Measurements from ENCODE around the gene DNM2. TPM values are rescaled to one million over a fixed set of nuclear protein-coding genes. Genes with fewer than 3 reads are reported as not detected.

Gene DNM2
- total RNA-seq, 1 experiment from 2014 or later, result 131 TPM

DNA sequence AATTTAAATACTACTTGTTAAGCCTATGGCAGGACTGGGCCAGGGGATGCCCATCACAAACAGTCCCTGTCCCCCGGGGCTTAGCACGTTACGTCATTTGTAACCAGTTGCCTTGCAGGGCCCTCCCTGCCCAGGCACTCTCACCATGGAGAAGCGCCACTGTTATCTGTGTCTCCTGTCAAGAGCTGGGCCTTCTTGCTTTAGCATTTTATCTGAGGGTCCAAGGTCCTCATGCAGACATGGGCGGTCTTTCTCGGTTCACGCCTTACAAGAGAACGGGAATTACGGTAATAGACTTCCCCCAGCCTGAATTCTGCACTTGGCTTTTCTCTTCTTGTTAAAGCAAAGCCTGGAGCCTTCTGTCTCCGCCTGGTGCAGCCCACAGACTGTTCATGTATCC, 72.0 kb downstream of the DNM2 start:
- ATAC-seq (no peak), DNase-seq (ENCODE audit: low spot score) (no peak)
- H3K27me3 Mint-ChIP-seq (ENCODE audit: low read depth), result no peaks in the 10 kb centered on the region
- POLR2A ChIA-PET, result no interaction called here
- H3K4me1 Mint-ChIP-seq, result no peaks in the 10 kb centered on the region
- H3K27ac Mint-ChIP-seq, result no peak overlapping the region
- peaks cover 41% of the 10 kb centered on the region for H3K36me3 Mint-ChIP-seq
- CTCF ChIA-PET, result no interaction called here
- TF ChIP-seq, protein P1, sequence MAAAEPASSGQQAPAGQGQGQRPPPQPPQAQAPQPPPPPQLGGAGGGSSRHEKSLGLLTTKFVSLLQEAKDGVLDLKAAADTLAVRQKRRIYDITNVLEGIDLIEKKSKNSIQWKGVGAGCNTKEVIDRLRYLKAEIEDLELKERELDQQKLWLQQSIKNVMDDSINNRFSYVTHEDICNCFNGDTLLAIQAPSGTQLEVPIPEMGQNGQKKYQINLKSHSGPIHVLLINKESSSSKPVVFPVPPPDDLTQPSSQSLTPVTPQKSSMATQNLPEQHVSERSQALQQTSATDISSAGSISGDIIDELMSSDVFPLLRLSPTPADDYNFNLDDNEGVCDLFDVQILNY (CRISPR knock-in tag; IDR thresholded peaks at IDR 0.05), result no peak
- TF ChIP-seq MYBL2 (CRISPR knock-in tag; IDR thresholded peaks at IDR 0.05) (no peak), FOXJ3 (CRISPR knock-in tag; IDR thresholded peaks at IDR 0.05; ENCODE audit: borderline replicate concordance) (no peak)
- TF ChIP-seq, protein P2, sequence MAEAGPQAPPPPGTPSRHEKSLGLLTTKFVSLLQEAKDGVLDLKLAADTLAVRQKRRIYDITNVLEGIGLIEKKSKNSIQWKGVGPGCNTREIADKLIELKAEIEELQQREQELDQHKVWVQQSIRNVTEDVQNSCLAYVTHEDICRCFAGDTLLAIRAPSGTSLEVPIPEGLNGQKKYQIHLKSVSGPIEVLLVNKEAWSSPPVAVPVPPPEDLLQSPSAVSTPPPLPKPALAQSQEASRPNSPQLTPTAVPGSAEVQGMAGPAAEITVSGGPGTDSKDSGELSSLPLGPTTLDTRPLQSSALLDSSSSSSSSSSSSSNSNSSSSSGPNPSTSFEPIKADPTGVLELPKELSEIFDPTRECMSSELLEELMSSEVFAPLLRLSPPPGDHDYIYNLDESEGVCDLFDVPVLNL (CRISPR knock-in tag; IDR thresholded peaks at IDR 0.05; ENCODE audit: borderline replicate concordance, low read depth), result no peak
- no peak overlapping the region for H3K4me3 Mint-ChIP-seq
- H3K9me3 Mint-ChIP-seq, result no peaks in the 10 kb centered on the region

DNA sequence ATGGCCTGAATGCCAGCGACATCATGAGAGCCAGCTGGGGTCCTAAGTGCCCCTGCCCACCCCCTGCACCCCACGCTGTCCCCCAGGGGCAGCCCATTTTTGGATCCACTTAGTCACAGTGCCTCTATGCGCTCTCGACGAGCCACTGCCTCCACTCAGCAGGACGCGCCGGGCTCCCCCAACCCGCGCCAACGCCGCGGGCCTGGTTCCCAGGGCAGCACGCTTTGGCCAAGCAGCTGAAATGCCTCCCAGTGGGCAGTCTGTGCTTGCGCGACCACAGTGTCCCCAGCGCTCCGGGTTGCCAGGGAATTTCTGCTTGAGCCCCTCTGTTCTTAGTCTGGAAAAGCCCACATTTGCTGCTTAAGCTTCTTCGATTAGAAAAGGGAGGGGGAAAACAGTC, 78.8 kb downstream of the DNM2 start:
- H3K9me3 Mint-ChIP-seq, result no peaks in the 10 kb centered on the region
- TF ChIP-seq, protein P3, sequence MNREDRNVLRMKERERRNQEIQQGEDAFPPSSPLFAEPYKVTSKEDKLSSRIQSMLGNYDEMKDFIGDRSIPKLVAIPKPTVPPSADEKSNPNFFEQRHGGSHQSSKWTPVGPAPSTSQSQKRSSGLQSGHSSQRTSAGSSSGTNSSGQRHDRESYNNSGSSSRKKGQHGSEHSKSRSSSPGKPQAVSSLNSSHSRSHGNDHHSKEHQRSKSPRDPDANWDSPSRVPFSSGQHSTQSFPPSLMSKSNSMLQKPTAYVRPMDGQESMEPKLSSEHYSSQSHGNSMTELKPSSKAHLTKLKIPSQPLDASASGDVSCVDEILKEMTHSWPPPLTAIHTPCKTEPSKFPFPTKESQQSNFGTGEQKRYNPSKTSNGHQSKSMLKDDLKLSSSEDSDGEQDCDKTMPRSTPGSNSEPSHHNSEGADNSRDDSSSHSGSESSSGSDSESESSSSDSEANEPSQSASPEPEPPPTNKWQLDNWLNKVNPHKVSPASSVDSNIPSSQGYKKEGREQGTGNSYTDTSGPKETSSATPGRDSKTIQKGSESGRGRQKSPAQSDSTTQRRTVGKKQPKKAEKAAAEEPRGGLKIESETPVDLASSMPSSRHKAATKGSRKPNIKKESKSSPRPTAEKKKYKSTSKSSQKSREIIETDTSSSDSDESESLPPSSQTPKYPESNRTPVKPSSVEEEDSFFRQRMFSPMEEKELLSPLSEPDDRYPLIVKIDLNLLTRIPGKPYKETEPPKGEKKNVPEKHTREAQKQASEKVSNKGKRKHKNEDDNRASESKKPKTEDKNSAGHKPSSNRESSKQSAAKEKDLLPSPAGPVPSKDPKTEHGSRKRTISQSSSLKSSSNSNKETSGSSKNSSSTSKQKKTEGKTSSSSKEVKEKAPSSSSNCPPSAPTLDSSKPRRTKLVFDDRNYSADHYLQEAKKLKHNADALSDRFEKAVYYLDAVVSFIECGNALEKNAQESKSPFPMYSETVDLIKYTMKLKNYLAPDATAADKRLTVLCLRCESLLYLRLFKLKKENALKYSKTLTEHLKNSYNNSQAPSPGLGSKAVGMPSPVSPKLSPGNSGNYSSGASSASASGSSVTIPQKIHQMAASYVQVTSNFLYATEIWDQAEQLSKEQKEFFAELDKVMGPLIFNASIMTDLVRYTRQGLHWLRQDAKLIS (CRISPR knock-in tag; IDR thresholded peaks at IDR 0.05; ENCODE audit: borderline replicate concordance), result no peak
- no peak overlapping the region for H3K27ac Mint-ChIP-seq
- peaks cover 33% of the 10 kb centered on the region for H3K36me3 Mint-ChIP-seq
- CTCF ChIA-PET, result interaction anchor here (1.1 to 1.4 kb wide), 2 partner anchors 26 to 62 kb away, joined by 3 to 4 read pairs; no protein-coding TSS in a partner anchor
- H3K27me3 Mint-ChIP-seq (ENCODE audit: low read depth), result no peaks in the 10 kb centered on the region
- H3K4me3 Mint-ChIP-seq, result no peak overlapping the region
- DNase-seq (ENCODE audit: low spot score) (no peak), ATAC-seq (peak; percentile 28; the same call in 1 of the 2 replicates)
- H3K4me1 Mint-ChIP-seq, result no peaks in the 10 kb centered on the region
- POLR2A ChIA-PET, result no interaction called here

DNA sequence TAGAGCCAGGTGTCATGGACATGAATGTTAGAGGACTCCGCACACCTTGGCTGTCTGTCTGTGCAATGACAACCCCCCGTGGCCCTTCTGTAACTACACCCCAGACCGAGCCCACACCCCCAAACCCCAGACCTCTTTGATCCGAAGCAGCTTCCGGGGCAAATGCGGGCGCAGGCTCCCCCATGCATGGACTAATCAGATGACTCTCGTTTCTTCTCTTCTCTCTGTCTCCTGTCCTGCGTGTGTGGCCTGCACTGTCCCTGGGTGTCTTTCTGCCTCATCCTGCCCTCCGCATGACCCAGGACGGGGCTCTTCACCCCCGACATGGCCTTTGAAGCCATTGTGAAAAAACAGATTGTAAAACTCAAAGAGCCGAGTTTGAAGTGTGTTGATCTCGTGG, 79.2 kb downstream of the DNM2 start:
- CTCF ChIA-PET, result interaction anchor here (1.4 kb wide), 1 partner anchor 61 kb away, joined by 4 read pairs; no protein-coding TSS in a partner anchor
- POLR2A ChIA-PET, result no interaction called here
- Mint-ChIP-seq H3K4me1 (no peaks in the 10 kb centered on the region), H3K9me3 (no peaks in the 10 kb centered on the region), H3K27me3 (ENCODE audit: low read depth) (no peaks in the 10 kb centered on the region), H3K4me3 (no peak overlapping the region), H3K36me3 (peaks cover 33% of the 10 kb centered on the region), H3K27ac (no peak overlapping the region)
- TF ChIP-seq KAT7 (CRISPR knock-in tag; IDR thresholded peaks at IDR 0.05; ENCODE audit: borderline replicate concordance) (no peak), ZNF317 (CRISPR knock-in tag; IDR thresholded peaks at IDR 0.05; ENCODE audit: borderline replicate concordance, low read depth) (no peak), NFYB (CRISPR knock-in tag; conservative IDR thresholded peaks at IDR 0.05; ENCODE audit: low read depth) (no peak), MXD4 (CRISPR knock-in tag; IDR thresholded peaks at IDR 0.05; ENCODE audit: borderline replicate concordance) (no peak), RELA (CRISPR knock-in tag; IDR thresholded peaks at IDR 0.05; ENCODE audit: borderline replicate concordance) (no peak), ATF1 (CRISPR knock-in tag; IDR thresholded peaks at IDR 0.05) (no peak), CBFB (CRISPR knock-in tag; IDR thresholded peaks at IDR 0.05; ENCODE audit: low read depth) (no peak), IRF2 (CRISPR knock-in tag; IDR thresholded peaks at IDR 0.05; ENCODE audit: borderline replicate concordance, low read depth) (no peak), TEAD1 (CRISPR knock-in tag; IDR thresholded peaks at IDR 0.05) (no peak)
- TF ChIP-seq, protein P4, sequence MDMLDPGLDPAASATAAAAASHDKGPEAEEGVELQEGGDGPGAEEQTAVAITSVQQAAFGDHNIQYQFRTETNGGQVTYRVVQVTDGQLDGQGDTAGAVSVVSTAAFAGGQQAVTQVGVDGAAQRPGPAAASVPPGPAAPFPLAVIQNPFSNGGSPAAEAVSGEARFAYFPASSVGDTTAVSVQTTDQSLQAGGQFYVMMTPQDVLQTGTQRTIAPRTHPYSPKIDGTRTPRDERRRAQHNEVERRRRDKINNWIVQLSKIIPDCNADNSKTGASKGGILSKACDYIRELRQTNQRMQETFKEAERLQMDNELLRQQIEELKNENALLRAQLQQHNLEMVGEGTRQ (CRISPR knock-in tag; IDR thresholded peaks at IDR 0.05), result no peak
- TF ChIP-seq, protein P5, sequence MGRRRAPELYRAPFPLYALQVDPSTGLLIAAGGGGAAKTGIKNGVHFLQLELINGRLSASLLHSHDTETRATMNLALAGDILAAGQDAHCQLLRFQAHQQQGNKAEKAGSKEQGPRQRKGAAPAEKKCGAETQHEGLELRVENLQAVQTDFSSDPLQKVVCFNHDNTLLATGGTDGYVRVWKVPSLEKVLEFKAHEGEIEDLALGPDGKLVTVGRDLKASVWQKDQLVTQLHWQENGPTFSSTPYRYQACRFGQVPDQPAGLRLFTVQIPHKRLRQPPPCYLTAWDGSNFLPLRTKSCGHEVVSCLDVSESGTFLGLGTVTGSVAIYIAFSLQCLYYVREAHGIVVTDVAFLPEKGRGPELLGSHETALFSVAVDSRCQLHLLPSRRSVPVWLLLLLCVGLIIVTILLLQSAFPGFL (CRISPR knock-in tag; IDR thresholded peaks at IDR 0.05; ENCODE audit: borderline replicate concordance), result no peak
- no peak for ATAC-seq
- DNase-seq (ENCODE audit: low spot score), result no peak

Measured in WTC11 (cell line).